NCI-H748 (cell line): ENCODE data around the gene MYL6.

ENCODE experiments used
- DNase-seq: peaks from one replicate; lab custom pipeline; 2025; ENCODE audit not compliant: unreplicated experiment; lab: John Stamatoyannopoulos, UW

The MYL6 gene

DNA sequence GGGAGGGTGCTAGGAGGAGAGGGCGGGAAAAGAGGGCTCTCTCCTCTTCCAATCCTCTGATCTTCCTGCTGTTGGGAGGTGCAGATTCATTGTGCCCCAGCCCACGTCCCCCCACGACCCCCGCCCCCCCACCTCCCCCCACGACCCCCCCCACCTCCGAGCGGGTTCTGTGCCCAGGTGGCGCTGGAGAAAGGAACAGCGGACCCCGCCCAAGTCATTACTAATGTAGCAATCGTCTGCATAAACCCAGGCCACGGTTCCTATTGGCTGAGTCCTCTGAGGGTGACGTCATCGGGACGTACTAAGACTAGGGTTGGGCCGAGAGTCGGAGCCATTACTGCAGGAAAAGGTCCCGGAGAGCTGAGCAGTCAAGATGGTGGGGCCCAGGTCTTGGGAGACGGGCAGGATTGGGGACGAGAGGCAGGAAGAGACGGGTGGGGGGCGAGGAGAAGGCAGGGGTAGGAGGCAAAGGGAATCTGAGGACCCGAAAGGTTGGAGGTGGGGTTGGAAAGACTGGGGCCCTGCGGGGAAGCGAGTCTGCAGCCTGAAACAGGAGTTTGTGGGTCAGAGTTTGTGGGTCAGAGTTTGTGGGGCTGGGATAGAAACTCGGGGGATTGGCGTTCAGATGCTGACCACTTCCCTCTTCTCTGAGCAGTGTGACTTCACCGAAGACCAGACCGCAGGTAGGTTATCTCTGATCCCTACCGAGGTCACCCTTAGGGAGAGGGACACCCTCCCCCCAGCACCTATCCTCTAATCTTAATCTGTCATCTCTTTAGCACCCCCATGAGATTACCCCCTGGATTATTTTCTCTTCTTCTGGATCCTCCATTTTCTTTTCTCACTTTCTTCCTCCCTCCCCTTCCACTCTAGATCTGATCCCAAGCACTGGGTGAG is at the start of gene MYL6:
MYL6 (plus strand) TSS at position 331 of the 897 bp plus-strand sequence; CDS start at position 374, 43 bp downstream.
- peak; percentile 99 for DNase-seq

DNA sequence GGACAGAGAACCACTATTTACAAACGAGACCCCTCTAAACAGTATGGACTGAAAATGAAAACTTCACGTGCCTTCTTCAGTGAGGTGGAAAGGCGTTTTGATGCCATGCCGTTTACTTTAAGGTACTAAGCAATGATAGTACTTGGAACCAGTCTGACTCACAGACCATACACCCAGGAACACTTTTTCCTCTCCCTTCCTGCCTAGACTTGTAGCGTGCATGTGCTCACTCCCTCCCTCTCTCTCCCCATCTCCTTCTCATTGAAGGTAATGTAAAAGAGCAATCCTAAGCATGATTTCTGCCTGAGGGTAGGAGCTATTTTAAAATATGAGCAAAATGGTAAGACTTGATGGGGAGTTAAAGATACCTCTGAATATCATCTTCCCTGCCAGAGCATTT is 47.6 kb upstream of the MYL6 start:
- DNase-seq: no peak

DNA sequence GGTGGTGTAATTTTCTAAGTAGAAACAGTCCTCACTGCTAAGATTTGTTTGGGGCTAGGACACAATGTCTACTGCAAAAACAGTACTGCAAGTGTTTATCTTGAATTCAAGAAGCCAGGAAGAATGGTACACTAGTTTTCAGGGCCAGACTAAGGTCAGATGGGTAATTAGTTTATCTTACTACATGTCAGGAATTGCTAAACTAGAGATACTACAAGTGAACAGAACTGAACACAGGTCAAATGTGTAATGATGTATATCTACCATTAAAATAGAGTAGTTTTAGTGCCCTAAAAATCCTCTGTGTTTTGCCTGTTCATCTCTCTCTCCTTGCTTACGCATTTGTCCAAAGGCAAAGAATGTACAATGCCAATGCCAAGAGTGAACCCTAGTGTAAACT is 44.1 kb upstream of the MYL6 start:
- DNase-seq: no peak

DNA sequence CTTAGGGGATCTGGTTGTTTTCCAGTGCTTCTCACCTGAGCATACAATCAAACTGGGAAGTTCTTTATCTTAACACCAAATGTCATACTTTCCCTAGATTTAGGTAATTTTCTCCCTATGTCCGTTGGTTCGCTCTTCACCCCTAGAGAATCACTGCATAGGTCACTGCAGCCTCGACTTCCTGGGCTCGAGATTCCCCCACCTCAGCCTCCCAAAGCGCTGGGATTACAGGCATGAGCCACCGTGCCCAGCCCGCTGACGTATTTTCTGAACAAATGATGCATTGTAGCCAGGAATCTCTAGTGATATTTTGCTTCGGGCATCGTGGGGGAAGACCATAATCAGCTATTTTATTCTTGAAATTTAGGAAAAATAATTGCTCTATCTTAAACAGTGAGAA is 42.8 kb upstream of the MYL6 start:
- peak; percentile 40 for DNase-seq

- peak; percentile 94 for DNase-seq
Measured at GRCh38 chr12:56116267-56117081, 41.7 kb upstream of the MYL6 start, which contains the start of gene RPL41. Gene RPL41, plus strand, starts transcription at chr12:56116633.

GRCh38 chr12:56117082-56117706 is 41.0 kb upstream of the MYL6 start:
- peak; percentile 40 for DNase-seq

DNA sequence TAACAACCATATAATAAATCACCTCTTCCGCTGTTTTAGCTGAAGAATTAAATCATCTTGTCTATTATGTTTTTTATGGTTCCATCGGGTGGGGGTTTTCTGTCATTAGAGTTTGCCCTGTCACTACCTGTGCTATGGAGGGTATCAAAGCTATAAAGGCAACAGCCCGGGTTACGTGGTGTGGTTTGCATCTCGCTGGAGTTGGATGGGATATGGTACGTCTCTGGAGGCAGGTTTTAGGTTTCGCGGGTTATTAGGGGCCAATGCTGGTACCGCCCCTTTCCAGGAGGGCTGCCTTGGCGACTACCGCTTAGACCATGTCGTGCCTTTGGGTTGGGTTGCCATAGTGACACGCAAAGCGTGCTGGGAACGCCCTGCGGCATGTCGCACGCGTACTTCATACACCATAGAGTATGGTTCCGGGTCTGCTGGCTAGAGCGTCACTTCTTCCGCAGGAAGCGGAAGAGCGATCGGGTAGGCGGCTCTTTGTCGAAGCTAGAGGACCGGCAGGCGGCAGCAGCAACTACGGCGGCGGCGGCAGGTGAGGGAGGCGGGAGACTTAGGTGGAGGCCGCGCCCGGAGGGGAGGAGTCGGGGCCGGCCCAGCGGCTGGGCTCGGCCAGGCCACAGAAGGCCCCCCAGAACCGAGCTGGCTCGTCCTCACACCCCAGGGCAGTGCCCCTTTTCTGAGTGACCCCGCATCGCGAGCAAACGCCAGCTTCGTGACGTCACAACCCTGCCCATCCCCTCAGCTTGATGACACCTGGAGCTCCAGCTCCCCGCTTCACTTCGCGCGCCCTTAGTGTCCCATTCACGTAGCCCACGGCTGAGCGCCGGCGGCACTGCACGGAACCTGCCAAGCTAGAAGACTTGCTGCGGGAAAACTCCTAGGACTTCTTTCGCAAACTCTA is 40.1 kb upstream of the MYL6 start, which contains the start of gene ZC3H10:
ZC3H10 (plus strand) TSS at position 489 of the 910 bp plus-strand sequence. CDS start 2,297 bp downstream, outside the sequence.
- peak; percentile 100 for DNase-seq

DNA sequence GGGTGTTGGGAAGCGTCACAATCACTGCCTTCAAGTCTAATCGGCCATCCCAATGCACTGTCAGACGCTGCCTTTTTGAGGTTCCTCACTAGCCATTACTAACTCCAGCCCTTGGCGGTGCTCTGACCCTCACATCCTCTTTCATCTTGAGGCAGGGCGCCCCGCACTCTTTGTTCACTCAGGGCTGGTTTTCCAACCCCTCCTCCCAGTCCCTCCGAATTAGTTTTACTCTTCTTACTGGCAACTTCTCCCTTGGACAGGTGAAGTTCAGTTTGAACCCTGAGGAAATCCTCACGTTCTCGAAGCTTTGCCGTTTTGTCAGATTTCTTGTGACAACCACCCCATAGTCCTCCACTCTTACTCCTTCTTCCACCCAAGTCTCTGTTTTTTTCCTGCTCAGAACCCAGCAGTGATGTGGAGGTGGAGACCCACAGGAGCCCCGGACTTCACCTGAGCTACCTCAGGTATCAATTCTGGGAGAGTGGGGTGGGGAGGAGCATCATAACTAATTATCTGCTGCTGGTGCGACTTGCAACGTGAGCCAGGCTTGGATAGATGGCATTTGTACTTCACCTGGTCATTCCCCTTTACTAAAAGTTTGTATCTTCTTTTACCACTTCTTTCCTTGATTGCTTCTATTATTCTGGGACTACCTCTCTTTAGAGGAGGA is 39.3 kb upstream of the MYL6 start:
- no peak for DNase-seq

DNA sequence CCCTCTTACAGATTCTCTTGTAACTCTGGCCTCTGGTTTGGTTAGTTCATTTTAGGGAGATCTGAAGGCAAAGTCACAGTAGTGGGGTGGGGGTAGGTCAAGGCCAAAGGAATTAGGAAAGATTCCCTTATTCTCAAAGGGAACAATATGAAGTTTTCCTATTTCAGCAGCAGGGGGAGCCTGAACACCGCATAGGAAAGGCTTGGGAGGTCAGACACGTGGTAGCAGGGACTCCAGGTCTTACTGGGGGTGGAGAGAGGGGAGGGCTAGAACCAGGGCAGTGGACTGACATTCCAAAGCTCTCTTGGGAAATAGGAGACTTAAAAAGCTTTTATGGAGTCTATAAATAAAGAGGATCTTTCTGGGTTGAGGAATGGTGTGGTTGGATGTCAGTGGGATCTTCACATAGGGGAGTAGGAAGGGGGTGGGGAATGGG is 38.8 kb upstream of the MYL6 start:
- DNase-seq: peak; percentile 80

- DNase-seq: no peak
Measured at GRCh38 chr12:56120158-56120846, 37.9 kb upstream of the MYL6 start.

DNA sequence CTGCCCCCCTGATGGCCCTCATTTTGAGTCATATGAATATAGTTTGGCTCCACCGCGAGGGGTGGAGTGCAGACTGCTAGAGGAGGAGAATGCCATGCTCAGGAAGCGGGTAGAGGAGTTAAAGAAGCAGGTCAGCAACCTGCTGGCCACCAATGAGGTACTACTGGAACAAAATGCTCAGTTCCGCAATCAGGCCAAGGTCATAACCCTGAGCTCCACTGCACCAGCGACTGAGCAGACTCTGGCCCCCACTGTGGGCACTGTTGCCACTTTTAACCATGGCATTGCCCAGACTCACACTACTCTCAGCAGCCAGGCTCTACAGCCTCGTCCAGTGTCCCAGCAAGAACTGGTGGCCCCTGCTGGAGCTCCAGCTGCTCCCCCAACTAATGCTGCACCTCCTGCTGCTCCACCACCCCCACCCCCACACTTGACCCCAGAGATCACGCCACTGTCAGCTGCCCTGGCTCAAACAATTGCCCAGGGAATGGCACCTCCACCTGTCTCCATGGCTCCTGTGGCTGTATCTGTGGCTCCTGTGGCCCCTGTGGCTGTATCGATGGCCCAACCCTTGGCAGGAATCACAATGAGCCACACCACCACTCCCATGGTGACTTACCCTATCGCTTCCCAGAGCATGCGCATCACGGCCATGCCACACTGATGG is 36.8 kb upstream of the MYL6 start:
- DNase-seq: no peak

GRCh38 chr12:56122637-56123036 is 35.5 kb upstream of the MYL6 start:
- peak; percentile 60 for DNase-seq

- no peak for DNase-seq
Measured at GRCh38 chr12:56124133-56124532, 34.0 kb upstream of the MYL6 start.

- no peak for DNase-seq
Measured at GRCh38 chr12:56126732-56127239, 31.4 kb upstream of the MYL6 start.

DNA sequence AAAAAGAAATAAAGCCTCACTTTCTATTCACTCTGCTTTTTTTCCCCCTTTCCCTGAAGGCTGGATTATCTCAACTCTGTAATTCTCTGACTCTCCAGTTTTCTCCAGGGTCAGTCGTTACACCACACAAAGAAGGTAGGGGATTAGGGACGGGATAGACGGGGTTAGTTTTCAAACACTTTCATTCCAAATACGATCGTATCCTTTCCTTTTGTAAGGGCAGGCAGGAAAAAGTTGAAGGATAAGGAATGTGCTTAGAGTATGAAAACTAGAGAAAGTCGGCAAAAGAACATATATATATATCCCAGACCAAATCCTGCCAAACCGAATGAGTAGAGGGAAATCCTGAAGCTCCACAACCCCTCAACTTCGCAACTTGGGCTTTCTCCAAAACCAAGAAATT is 30.7 kb upstream of the MYL6 start:
- no peak for DNase-seq

- DNase-seq: peak; percentile 100
Measured at GRCh38 chr12:56127888-56128669, 30.1 kb upstream of the MYL6 start, which contains the start of gene ESYT1. Gene ESYT1, plus strand, starts transcription at chr12:56128267. Its CDS starts 53 bp downstream, at chr12:56128320.

GRCh38 chr12:56128670-56129205 is 29.4 kb upstream of the MYL6 start:
- no peak for DNase-seq
